Gastrocnemius medialis (tissue), 4 donors: ENCODE data around the gene GPR32.
"Not testable (repeated sequence)": the region's sequence is repeated elsewhere in the genome, so short reads cannot be mapped to it uniquely, and the experiment has no call there.

Experiments used
- POLR2A ChIP-seq, 2 donors: fragments of 450-650 bp; IDR thresholded peaks; one replicate each; pipeline ENCODE4 v1.6.1; 2017; ENCODE audit warnings: antibody characterized with exemption in 2 of 2, mild to moderate bottlenecking in 2 of 2, moderate library complexity in 2 of 2
- TF ChIP-seq, protein P1 (sequence below), 5 experiments: fragments of 450-650 bp in 3 of 5; fragments of 200-600 bp in 2 of 5; sonication (generic) in 2 of 5; IDR thresholded peaks in 4 of 5; conservative IDR thresholded peaks in 1 of 5; 1 replicate in 4 of 5; 2 replicates in 1 of 5; pipeline ENCODE4 v1.5.1; 2016 to 2019; ENCODE audit warnings: antibody characterized with exemption in 5 of 5, mild to moderate bottlenecking in 3 of 5, moderate library complexity in 3 of 5

DNA sequence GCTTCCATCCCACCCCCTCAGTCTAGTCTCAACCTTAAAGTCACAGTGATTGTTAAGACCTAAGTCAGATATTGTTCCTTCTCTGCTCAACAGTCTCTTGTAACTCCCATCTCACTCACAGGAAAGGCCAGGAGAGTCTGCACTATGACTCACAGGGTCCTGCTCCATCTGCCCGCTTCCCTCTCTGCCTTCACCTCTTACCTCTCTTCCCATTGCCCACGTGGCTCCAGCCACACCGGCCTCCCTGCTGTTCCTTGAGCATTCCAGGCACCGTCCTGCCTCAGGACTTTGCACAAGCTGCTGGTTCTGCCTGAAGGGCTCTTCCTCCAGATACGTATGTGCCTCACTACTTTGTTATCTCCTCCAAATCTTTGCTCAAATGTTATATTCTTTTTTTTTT is 3.0 kb upstream of the GPR32 start:
- TF ChIP-seq, protein P1, sequence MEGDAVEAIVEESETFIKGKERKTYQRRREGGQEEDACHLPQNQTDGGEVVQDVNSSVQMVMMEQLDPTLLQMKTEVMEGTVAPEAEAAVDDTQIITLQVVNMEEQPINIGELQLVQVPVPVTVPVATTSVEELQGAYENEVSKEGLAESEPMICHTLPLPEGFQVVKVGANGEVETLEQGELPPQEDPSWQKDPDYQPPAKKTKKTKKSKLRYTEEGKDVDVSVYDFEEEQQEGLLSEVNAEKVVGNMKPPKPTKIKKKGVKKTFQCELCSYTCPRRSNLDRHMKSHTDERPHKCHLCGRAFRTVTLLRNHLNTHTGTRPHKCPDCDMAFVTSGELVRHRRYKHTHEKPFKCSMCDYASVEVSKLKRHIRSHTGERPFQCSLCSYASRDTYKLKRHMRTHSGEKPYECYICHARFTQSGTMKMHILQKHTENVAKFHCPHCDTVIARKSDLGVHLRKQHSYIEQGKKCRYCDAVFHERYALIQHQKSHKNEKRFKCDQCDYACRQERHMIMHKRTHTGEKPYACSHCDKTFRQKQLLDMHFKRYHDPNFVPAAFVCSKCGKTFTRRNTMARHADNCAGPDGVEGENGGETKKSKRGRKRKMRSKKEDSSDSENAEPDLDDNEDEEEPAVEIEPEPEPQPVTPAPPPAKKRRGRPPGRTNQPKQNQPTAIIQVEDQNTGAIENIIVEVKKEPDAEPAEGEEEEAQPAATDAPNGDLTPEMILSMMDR (IDR thresholded peaks at IDR 0.05 in 4 of 5, conservative IDR thresholded peaks at IDR 0.05 in 1 of 5) = not testable (repeated sequence)
- not testable (repeated sequence) for TF ChIP-seq POLR2A (IDR thresholded peaks at IDR 0.05)
